ENCODE results near the gene EBLN1.

The EBLN1 gene

DNA sequence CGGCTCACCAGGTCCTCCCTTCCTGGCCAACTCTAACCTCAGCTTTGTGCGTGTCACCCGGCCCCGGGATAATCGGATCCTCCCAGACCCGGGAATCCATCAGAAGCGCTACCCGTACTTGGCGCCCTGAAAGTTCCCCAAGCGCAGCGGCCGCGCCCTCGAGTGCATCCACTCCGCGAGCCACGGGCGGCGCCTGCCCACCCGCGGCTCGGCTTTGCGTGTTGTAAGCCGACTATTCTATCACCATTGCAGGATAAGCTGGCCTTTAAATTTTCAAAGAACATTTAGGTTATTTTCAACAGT is 35.7 kb upstream of the EBLN1 start:
- Histone ChIP-seq H3K9me3 (no peaks in the 10 kb centered on the region), H3K36me3 (no peaks in the 10 kb centered on the region), H3K4me3 (ENCODE audit: low read depth in 1 of 2, low read length in 1 of 2) (peak overlapping the region; percentile 79 to 96), H3K27me3 (peaks cover 49% of the 10 kb centered on the region), H3K4me1 (ENCODE audit: control insufficient read depth in 1 of 2, insufficient read depth in 1 of 2, low read depth in 1 of 2, low read length in 1 of 2) (peaks cover 11 to 24% of the 10 kb centered on the region in 2 experiments), H3K27ac (no peak overlapping the region)
- TF ChIP-seq, protein P1, sequence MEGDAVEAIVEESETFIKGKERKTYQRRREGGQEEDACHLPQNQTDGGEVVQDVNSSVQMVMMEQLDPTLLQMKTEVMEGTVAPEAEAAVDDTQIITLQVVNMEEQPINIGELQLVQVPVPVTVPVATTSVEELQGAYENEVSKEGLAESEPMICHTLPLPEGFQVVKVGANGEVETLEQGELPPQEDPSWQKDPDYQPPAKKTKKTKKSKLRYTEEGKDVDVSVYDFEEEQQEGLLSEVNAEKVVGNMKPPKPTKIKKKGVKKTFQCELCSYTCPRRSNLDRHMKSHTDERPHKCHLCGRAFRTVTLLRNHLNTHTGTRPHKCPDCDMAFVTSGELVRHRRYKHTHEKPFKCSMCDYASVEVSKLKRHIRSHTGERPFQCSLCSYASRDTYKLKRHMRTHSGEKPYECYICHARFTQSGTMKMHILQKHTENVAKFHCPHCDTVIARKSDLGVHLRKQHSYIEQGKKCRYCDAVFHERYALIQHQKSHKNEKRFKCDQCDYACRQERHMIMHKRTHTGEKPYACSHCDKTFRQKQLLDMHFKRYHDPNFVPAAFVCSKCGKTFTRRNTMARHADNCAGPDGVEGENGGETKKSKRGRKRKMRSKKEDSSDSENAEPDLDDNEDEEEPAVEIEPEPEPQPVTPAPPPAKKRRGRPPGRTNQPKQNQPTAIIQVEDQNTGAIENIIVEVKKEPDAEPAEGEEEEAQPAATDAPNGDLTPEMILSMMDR (IDR thresholded peaks at IDR 0.05): no peak

DNA sequence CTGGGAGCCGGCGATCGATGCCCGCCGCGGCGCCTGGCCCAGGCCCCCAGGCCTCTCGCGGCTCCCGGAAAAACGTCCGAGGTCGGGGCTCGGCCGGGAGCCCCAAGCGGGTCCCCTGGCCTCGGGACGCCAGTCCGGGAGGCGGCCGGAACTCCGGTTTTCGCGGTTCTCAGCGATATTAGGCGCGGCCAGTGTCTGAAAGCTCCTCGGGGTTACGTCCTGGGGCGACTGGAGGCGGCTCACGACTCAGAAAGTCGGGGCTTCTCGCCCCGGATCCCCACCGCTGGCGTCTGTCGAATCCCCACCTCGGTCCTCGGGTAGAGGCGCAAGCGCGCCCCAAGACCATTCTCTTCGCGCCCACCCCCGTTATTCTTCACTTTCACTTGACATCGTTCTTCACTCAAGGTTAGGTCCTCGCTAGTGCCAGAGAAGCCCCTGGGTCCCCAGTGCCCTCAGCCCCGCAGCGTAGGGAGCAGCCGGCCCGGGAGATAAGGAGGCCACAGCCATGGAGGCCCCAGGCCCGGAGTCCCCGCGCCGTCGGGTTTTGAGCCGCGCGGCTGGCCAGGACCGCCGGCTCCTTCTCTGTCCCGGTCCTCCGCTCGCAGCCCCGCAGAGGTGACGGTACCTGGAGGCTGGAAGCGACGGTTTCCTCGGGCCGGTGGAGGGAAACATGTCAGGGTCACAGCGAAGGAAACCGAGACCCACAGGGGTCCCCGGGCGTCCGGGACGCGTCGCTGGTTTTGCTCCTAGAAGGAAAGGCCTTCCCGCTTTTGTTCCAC is 35.2 kb upstream of the EBLN1 start:
- H3K9me3 ChIP-seq: no peaks in the 10 kb centered on the region
- no peaks in the 10 kb centered on the region for H3K36me3 ChIP-seq
- peak overlapping the region; percentile 79 to 96 for H3K4me3 ChIP-seq (ENCODE audit: low read depth in 1 of 2, low read length in 1 of 2)
- TF ChIP-seq, protein P1 (IDR thresholded peaks at IDR 0.05): no peak
- H3K27me3 ChIP-seq: peaks cover 43% of the 10 kb centered on the region
- H3K27ac ChIP-seq: peak overlapping the region; percentile 62
- peaks cover 11 to 24% of the 10 kb centered on the region in 2 experiments for H3K4me1 ChIP-seq (ENCODE audit: control insufficient read depth in 1 of 2, insufficient read depth in 1 of 2, low read depth in 1 of 2, low read length in 1 of 2)

DNA sequence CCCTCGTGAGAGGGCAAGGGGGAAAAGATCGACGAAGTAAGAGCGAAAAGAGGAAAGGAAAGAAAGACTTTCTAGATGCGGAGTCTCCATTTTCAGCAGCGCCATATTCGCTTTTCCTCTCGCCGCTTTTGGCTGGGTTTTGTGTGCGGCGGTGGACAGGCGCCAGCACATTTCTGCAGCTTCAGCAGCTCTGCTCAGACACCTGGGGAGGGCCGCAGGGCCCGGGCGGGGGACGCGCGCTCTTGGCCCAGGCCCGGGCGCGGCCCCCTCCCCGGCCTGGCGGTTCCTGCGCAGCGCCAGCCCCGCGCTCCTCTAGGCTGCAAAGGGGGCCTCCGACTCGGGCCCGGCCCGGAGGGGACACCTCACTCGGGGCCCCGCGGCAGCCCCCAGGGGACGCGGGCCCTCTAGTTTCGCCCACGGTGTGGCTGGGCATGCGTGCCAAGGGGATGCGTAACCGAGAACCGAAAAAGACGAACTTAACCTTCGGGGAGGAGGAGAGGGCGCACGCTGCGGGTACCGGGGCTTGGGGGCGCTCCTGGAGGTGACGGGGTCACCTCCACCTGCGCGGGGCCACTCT is 34.5 kb upstream of the EBLN1 start:
- TF ChIP-seq, protein P1 (IDR thresholded peaks at IDR 0.05): no peak
- Histone ChIP-seq H3K27me3 (peaks cover 38% of the 10 kb centered on the region), H3K4me1 (ENCODE audit: control insufficient read depth in 1 of 2, insufficient read depth in 1 of 2, low read depth in 1 of 2, low read length in 1 of 2) (peaks cover 11 to 24% of the 10 kb centered on the region in 2 experiments), H3K9me3 (no peaks in the 10 kb centered on the region), H3K36me3 (no peaks in the 10 kb centered on the region), H3K4me3 (ENCODE audit: low read depth in 1 of 2, low read length in 1 of 2) (peak overlapping the region; percentile 79 to 96), H3K27ac (peak overlapping the region; percentile 62)

DNA sequence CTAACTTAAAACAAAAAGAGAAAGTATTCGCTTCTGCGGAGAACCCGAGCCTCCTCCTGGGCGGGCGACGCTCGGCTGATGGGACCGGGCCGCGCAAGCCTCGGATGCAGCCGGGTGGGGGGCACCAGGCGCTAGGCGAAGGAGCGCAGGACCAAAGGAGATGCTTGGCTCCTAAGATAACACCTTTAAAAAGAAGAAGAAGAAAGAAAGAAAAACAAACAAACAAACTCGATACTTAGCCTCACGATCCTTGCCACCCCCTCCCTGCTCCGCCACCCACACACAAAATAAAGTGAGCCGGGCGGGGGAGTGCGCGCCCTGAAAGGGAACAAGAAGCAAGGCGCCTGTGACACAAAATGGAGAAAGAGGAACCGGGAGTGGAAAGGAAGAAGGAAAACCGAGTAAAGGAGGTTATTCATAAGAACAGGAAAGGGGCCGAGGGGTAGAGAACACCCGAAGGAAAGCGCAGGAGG is 34.0 kb upstream of the EBLN1 start:
- peaks cover 33% of the 10 kb centered on the region for H3K27me3 ChIP-seq
- H3K4me3 ChIP-seq (ENCODE audit: low read depth in 1 of 2, low read length in 1 of 2): peak overlapping the region; percentile 79 to 96
- peak overlapping the region; percentile 62 for H3K27ac ChIP-seq
- H3K4me1 ChIP-seq (ENCODE audit: control insufficient read depth in 1 of 2, insufficient read depth in 1 of 2, low read depth in 1 of 2, low read length in 1 of 2): peaks cover 11 to 24% of the 10 kb centered on the region in 2 experiments
- no peaks in the 10 kb centered on the region for H3K36me3 ChIP-seq
- H3K9me3 ChIP-seq: no peaks in the 10 kb centered on the region
- TF ChIP-seq, protein P1 (IDR thresholded peaks at IDR 0.05): no peak

DNA sequence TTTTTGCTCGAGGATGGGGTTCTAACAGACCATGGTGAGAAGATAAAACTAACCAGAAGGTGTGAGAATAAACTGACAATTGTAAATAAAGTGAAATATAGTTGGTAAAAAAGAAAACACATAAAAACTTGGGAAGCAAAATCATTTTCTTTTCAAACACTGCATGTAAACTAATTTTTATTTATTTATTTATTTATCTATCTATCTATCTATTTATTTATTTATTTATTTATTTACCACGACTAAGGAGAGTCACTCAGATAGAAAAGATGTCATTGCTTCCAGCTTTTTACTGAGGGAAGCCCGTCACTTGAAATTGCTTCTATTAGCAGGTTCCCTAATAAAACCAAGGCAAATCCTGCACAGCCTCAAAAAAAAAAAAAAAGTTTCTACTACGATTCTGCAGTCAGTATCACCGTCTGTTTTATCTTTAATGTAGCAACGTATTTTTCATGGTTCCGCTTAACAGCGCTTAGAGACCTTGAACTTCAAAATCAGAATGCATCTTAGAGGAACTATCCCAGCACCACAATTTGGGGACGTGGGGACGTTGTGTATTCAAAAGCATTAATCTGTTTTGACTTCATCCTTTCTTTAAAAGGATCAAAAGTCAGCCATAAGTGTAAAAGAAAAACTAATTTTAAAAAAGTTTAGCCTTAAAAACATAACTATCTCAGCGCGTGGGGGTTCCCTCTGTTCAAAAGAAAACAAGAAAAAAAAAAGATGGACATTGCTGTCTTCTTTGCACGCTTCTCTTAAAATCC is 33.3 kb upstream of the EBLN1 start:
- Histone ChIP-seq H3K9me3 (no peaks in the 10 kb centered on the region), H3K4me1 (ENCODE audit: control insufficient read depth in 1 of 2, insufficient read depth in 1 of 2, low read depth in 1 of 2, low read length in 1 of 2) (peaks cover 11 to 24% of the 10 kb centered on the region in 2 experiments), H3K4me3 (ENCODE audit: low read depth in 1 of 2, low read length in 1 of 2) (peak overlapping the region; percentile 79 to 96), H3K27me3 (peaks cover 26% of the 10 kb centered on the region), H3K27ac (peak overlapping the region; percentile 62), H3K36me3 (no peaks in the 10 kb centered on the region)
- TF ChIP-seq, protein P1 (IDR thresholded peaks at IDR 0.05): no peak

Data from neutrophil (primary cell).